Astrocyte of the spinal cord (primary cell): ENCODE results near the gene PRDM16.

Experiments used
- DNase-seq: peaks from one replicate; pipeline ENCODE4 v3.0.0; 2011; ENCODE audit warnings: low read depth, low spot score
- H3K4me3 ChIP-seq: 2 replicates; pipeline ENCODE4 v1.5.1; 2011; ENCODE audit warnings: low read depth, mild to moderate bottlenecking, low read length, moderate library complexity
- CTCF ChIP-seq: IDR thresholded peaks from 2 replicates; pipeline ENCODE4 v1.5.1; 2012; ENCODE audit warnings: low read depth, mild to moderate bottlenecking, low read length, inconsistent platforms
- in situ Hi-C: cut with HindIII; loops from 2 replicates; pipeline ENCODE4 v1.10.0; 2017; ENCODE audit warnings: low sequenced_read_pairs

Gene PRDM16

DNA sequence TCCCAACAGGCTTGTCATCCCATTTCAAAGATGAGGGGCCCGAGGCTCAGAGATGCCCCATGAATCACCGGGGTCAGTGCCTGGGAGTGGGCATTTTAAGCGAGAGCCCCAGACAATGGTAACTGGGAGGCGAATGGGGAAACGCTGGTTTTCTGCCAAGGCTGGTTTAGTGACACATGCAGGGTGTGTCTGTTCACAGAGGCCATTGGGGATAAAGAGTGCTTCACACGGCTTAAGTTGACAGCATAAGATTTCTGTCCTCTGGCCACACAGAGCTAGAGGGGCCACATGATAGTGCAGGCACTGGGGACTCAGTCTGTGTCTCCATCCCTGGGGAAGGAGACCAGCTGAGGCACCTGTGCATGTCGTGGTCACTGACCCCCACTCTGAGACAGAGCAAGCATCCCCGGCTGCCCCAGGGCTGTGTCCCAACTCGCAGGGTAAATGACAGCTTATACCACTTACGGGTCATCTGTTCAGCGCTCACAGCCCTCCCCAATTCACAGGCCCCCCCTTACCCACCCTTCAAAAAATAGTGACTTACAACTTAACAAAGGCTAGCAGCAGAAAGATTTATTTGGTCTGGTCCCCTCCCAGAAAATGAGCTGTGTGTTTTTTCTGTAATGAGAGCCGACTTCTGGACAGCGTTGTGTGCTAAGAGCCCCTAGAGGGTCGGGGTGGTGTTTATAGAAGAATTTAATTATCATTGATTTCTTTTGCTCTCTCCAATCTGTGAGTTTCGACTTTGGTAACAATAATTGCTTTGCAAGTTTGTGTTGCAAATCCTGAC is 350.6 kb downstream of the PRDM16 start:
- no peak for TF ChIP-seq CTCF
- H3K4me3 ChIP-seq, result no peak overlapping the region
- no peak for DNase-seq
- in situ Hi-C loops, result loop anchor here (25.0 kb wide), 1 partner anchor 357 kb away; the partner anchor contains the start of gene PRDM16

- TF ChIP-seq CTCF, result no peak
- in situ Hi-C loops, result loop anchor here (25.0 kb wide), 1 partner anchor 358 kb away; the partner anchor contains the start of gene PRDM16
- H3K4me3 ChIP-seq, result no peak overlapping the region
- DNase-seq, result no peak
These were observed 351.4 kb downstream of the PRDM16 start for GRCh38 chr1:3420218-3420951.

- H3K4me3 ChIP-seq, result no peak overlapping the region
- TF ChIP-seq CTCF, result no peak
- no peak for DNase-seq
- in situ Hi-C loops, result loop anchor here (25.0 kb wide), 1 partner anchor 360 kb away; the partner anchor contains the start of gene PRDM16
These were observed 353.6 kb downstream of the PRDM16 start for GRCh38 chr1:3422638-3423037.

DNA sequence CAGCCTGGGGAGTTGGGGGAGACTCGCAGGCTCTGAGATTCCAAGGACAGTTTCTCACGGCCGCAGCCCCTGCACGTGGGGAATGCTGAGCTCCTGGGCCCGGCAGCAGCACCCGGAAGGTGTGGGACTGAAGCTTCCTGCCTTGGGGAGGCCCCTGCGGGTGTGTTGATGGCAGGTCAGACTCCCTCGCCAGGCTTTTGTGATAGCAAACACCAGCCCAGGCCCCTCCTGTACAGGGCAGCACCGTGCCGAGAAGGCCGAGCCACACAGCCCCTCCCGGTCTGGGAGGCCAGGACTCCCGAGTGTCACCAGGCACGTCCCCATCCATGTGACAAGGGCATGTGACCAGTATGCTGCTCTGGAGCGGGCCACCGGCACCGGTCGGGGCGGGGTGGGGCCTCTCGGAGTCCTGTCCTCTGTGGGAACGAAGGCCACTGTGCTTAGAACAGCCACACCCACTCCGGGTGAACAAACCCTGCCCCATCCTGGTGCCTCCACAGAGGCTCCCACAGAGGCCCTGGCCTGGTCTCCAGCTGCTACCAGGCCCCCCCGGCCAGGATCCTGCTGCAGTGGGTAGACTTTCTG is 354.3 kb downstream of the PRDM16 start:
- H3K4me3 ChIP-seq, result no peak overlapping the region
- no peak for DNase-seq
- no peak for TF ChIP-seq CTCF
- in situ Hi-C loops, result loop anchor here (25.0 kb wide), 1 partner anchor 361 kb away; the partner anchor contains the start of gene PRDM16

- TF ChIP-seq CTCF, result no peak
- in situ Hi-C loops, result loop anchor here (25.0 kb wide), 1 partner anchor 362 kb away; the partner anchor contains the start of gene PRDM16
- DNase-seq, result no peak
- H3K4me3 ChIP-seq, result no peak overlapping the region
These were observed 355.1 kb downstream of the PRDM16 start for GRCh38 chr1:3423896-3424611.
